HG02973 (cell line): ENCODE data around the gene USP7.
"Not testable (repeated sequence)": the region's sequence is repeated elsewhere in the genome, so short reads cannot be mapped to it uniquely, and the experiment has no call there.

ENCODE experiments used
- ATAC-seq: cut with Tn5 transposase; IDR thresholded peaks from one replicate; pipeline ENCODE4 v1.9.1; 2021; ENCODE audit warnings: moderate library complexity; ENCODE audit not compliant: unreplicated experiment

The USP7 gene

GRCh38 chr16:8848939-8849391 lies 114.7 kb downstream of the USP7 start:
- no peak for ATAC-seq

GRCh38 chr16:8848231-8848938 lies 115.3 kb downstream of the USP7 start:
- ATAC-seq: no peak

DNA sequence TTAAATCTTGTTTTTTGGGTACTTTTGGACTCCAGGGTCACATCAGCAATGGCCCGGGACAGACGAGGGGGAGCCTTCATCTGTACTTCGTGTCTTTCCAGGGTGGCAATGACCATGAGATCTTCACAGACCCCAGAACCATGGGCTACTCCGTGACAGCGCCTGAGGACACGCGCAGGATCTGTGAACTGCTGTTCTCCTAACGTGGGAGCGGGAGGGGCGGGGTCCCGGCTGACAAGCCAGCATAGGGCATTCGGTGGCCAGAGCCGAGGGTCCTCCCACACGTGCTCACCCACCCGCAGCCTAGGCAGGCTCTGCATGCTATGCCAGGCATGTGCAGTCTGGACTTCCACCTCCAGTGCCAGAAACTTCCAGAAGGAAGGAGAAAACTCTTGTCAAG lies 116.1 kb downstream of the USP7 start:
- ATAC-seq: no peak

- no peak for ATAC-seq
Measured at GRCh38 chr16:8847145-8847544, 116.6 kb downstream of the USP7 start.

DNA sequence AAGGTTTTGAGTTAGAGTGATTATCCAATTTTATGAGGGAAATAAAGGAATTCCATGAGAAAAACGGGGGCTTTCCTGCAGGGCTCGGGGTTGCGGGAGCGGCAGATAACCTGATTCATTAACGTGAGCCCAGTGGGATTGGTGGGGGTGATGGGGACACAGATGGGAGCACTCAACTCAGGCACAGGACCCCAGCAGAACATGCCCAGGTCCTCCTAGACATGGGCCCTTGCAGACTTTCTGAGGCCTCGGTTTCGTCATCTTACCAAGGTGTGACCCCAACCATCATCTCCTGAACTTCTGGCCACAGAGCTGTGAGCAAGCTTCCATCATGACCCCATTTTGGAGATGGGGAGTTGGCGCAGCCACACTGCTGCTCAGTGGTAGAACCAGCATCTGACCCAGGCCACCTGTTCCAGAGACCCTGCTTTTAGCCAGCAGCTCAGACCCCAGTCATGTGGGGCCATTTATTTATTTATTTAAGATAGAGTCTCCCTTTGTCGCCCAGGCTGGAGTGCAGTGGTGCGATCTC lies 117.2 kb downstream of the USP7 start:
- no peak for ATAC-seq

DNA sequence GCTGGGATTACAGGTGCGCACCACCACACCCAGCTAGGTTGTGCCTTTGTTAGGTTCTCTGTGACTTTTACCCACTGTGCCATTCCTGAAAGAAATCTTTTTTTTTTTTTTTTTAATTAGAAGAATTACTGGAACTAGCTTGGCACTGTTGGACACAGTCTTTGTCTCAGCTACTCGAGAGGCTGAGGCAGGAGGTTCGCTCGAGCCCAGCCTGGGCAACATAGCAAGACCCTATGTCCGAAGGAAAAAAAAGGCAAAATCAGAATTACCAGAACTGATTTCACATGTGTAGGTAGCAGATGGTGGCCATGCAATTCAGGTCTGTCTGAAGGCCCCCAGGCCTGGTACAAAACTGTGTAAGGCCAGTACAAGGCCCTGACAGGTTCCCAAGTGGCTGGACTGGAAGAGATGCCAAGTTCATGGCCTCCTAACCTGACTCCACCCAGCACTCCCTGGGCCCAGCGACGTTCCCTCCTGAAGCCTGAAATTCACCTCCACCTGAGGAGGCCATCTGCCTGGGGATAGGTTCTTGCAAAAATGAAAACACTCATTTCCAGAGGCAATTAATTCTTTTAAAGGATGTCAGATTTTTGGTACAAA lies 117.9 kb downstream of the USP7 start:
- ATAC-seq: no peak

DNA sequence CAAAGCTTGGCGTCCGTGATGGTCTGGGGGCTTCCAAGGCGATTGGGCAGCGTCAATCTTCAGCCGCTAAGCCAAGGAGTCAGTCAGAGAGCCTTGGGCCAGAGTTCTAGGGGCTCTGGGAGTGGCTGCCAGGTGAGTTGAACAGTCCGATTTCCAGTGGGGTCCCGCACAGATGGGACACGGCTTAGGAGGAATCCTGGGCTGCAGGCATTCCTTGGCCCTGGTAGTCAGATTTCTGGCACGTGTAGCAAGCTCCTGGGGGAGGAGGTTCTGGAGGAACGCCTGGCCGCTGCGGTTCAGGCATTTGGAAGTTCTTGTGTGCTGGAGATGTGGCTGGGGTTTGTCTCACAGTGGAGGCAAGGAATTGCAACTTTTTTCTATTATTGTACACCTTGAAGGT lies 120.4 kb downstream of the USP7 start:
- ATAC-seq: not testable (repeated sequence)
